ENCODE results near the gene CD300LF.
A peak's percentile ranks its signal among the peaks of the same experiment; 100 is the strongest.

Gene CD300LF

DNA sequence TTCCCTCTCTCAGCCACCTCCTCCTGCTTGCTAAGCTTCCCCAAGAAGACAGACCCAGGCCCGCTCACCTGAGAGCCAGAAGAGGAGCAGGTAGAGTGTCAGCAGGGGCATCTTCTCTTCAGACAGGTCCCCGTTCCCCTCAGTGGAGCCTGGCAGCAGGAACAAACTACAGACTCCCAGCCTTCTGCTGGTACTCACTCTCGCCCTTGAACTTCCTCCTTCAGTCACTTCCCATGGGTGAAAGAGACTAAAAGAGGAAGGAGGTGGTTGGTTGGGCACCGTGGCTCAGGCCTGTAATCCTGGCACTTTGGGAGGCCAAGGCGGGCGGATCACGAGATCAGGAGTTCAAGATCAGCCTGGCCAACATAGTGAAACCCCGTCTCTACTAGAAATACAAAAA lies at the start of gene CD300LF:
Gene CD300LF (minus strand): TSS at position 168 of the 400 bp plus-strand sequence. CDS start 57 bp downstream, at position 111.
- peak; percentile 67 for DNase-seq

DNA sequence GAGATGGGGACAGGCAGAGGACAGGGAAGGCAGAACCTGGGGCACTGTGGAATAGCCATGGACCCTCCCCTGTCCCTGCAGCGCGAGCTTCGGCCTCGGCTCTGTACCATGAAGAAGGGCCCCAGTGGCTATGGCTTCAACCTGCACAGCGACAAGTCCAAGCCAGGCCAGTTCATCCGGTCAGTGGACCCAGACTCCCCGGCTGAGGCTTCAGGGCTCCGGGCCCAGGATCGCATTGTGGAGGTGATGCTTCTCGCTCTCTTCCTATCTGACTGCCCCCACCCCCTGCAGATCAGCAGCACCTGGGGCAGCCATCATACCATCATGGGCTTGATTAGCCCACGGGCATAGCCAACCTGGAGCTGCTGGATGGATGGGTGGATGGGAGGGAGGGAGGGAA lies 49.2 kb upstream of the CD300LF start:
- no peak for DNase-seq

- no peak for DNase-seq
Measured at GRCh38 chr17:74761419-74761818, 48.7 kb upstream of the CD300LF start.

- DNase-seq, result no peak
Measured at GRCh38 chr17:74760404-74761105, 47.8 kb upstream of the CD300LF start.

GRCh38 chr17:74759941-74760340 lies 47.2 kb upstream of the CD300LF start:
- no peak for DNase-seq

- peak; percentile 85 for DNase-seq
Measured at GRCh38 chr17:74759243-74759801, 46.6 kb upstream of the CD300LF start.

GRCh38 chr17:74758848-74759168 lies 46.1 kb upstream of the CD300LF start:
- peak; percentile 78 for DNase-seq

DNA sequence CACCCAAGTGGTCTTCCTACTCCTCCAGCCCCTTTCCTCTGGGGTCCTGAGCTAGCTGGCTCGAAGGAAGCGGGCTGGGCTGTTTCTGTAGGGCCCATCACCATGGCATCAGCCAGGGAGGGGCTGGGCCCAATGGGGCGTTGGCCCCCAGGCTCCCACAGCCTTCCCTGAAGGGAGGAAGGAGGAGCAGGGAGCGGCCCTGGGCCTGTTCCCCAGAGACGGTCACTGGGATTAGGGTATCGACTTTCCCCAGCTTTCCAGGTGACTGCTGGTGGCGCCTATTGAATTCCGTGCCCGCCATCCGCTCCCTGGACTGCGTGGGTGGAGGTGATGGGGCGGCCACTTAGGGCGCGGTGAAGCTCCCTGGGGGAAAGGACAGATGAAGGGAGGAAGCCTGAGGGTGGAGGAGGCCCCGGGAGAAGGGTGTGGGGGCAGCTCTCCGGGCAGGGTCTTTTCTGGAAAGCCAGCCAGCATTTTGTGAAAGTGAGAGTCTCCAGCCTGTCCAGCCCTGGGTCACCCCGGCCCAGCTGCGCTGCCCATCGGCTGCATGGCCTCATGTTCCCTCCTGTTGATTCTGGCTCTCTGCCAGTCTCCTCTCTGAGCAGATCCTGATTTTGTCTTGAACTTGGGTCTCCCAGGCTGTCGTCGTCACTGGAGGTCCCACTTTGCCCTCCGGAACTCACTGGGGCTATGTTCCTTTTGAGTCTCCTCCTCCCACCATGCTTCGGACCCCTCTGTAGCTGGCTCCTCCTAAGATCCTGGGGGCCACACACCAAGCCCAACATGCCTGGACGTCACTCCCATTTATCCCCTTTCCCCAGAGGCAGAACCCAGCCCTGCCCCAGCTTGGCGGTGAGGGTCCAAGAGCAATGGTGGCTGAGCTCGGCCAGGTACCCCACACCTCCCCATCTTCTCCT lies 45.5 kb upstream of the CD300LF start:
- no peak for DNase-seq

DNA sequence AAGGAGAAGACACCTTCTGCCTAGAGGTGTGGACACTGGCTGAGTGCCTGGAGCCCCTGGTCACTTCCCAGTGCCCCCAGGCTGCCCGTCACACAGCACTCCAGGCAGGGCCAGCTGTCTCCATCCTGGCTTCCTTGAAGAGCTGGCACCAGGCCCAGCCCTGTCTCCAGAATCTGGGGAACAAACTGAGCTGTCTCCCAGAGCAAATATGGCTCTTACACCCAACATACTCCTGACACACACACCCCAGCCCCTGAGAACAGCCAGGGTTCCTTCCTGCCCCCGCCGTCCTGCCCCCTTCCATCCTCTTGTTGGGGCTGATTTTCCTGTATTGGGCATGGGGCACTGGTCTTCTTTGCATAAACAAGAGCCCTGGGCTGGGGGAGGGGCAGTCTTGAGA lies 44.8 kb upstream of the CD300LF start:
- DNase-seq, result no peak

- no peak for DNase-seq
Measured at GRCh38 chr17:74756891-74757290, 44.2 kb upstream of the CD300LF start.

- DNase-seq, result no peak
Measured at GRCh38 chr17:74755533-74755932, 42.8 kb upstream of the CD300LF start.

DNA sequence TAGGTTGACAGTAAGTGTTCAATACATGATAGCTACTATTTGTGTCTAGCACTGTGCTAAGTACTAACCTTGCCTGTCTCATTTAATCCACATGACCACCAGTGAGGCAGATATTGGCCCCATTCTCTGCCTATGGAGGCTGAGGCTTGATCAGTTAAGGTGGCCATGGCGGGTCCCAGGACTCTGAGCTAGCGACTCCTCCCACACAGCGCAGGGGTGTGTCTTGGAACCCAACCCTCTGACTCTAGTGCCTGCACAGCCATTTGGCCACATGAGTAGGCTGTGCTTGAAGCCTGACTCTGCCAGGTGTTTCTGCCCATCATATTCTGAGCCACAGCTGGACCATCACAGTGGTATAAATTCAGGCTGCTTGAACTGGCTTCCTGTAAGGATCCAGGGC lies 42.1 kb upstream of the CD300LF start:
- peak; percentile 80 for DNase-seq

- no peak for DNase-seq
Measured at GRCh38 chr17:74752822-74753401, 40.2 kb upstream of the CD300LF start.

GRCh38 chr17:74752415-74752814 lies 39.7 kb upstream of the CD300LF start:
- DNase-seq, result no peak

GRCh38 chr17:74750327-74751069 lies 37.8 kb upstream of the CD300LF start:
- DNase-seq, result peak; percentile 48

DNA sequence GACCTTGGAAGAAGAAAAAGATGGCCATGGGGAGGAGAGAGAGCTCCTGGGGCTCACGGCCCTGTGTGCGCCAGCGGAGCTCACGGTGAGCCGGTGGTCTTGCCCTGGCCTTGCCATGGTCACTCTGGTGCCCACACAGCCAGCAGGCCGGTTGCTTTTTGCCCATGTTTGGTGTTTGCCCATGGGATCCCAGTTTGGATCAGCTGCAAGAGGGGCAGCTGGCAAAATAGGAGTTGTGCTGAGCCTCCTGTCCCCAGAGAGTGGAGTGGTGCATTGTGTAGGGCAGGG lies 37.3 kb upstream of the CD300LF start:
- no peak for DNase-seq

DNA sequence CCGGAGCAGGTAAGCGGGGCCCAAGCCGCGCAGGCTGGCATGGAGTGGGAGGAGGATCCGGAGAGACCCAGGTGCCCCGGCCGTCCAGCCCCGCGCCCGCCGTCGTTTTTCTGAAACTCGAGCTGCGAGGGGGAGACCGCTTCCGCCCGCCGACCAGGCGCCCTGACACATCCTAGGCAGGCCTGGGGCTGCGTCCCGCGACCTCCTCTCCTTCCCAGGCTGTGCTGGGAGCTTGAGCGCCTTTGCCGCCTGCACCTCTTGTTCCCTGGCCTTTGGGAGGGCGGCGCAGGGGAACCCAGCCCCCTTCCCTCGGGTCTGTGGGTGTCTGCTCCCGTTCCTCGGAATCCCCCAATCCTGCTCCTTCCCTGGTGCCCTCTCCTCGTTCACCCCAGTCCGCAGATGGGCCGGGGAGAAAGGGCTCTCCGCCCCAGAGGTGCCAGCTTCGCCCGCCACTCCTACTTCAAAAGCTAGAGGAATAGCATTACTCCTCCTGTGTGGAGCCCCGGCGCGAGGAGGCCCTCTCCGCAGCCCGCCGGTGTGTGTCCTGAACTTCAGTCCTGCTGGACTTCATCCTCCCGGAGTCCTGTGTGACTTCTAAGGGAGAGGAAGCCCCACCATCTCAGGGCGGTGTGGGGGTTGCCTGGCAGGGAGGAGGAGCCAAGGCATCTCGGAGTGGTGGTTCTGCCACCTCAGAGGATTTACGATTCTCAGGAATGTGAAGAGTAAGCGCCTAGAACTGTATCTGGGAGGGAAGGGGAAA lies 36.7 kb upstream of the CD300LF start:
- peak; percentile 47 for DNase-seq

- peak; percentile 96 for DNase-seq
Measured at GRCh38 chr17:74748529-74749278, 36.0 kb upstream of the CD300LF start, which contains the start of gene NHERF1. Gene NHERF1 (plus strand): TSS chr17:74748628. CDS start chr17:74748847, 219 bp downstream.

DNA sequence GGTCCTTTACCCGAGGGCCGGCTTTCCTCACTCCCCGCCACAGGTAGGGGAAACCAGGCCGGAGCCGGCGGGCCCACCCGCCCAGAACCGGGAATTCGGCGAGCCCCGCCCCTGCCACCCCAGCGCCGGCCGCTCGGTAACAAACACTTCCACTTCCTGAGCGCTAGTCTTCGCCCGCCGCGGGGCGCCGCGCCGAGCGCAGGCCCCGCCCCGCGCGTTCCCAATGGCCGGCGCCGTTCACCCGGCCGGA lies 35.5 kb upstream of the CD300LF start:
- DNase-seq, result no peak

- DNase-seq, result peak; percentile 86
Measured at GRCh38 chr17:74746922-74747321, 34.2 kb upstream of the CD300LF start.

- DNase-seq, result no peak
Measured at GRCh38 chr17:74746376-74746775, 33.7 kb upstream of the CD300LF start.
